NCI-H446 treated with DMSO at 0.1 percent for 48 hours (cell line): ENCODE results near the gene CCDC197.

Experiments
- DNase-seq: peaks from one replicate; lab custom pipeline; 2025; lab: John Stamatoyannopoulos, UW

Gene CCDC197

DNA sequence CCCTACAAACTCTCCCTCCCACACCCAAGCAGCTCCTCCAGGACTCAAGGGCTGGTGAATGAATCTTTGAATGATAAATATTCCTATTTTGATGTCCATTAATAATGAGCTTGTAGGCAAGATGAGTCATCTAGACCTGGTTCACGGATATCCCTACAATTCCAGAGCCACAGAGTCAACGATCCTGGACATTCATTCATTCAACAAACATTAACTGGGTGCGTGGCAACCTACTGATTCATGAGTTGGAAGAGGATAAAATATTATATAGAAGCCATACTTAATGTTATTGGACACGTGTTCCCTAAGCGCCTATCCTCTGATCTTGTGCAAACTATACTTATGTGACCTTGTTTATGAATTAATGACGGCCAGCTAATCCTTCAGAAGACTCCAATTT is 28.6 kb downstream of the CCDC197 start:
- DNase-seq: no peak

DNA sequence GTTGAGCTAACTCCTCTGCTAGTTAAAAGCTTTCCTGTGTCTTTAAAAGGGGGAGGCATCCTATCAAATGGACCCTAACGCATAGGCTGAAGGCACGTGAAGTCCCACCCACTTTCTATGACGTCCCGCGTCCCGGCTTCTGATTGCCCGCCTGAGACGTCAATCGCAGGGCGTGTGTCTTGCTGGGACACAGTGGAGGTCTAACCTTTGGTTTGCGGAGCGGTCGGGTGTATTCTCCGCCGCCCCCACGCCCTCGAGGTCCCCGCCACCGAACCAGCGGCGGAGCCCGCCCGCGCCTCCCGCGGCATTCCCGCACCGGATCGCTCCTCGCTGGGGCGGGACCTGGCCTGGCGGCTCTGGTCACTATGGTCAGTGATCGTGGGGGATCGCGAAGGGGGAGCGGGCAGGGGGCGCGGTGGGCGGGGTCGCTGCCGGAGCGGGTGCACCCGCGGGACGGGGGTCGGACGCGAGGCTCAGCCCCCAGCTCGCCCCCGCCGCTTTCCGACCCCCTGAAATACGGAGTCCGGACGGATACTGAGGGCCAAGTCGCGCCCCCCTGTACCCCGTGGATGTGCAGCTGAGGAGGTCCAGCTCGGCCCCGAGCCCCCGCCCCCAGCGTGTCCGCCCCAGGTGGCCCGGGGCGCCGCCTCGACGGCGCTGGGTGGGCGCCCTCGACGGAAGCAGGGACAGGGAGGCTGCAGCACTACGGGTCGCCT is 29.2 kb downstream of the CCDC197 start, which contains the start of gene OTUB2:
Gene OTUB2, plus strand, starts transcription at position 168 of the 716 bp plus-strand sequence. Its CDS starts 198 bp downstream, at position 366.
- peak; percentile 97 for DNase-seq

DNA sequence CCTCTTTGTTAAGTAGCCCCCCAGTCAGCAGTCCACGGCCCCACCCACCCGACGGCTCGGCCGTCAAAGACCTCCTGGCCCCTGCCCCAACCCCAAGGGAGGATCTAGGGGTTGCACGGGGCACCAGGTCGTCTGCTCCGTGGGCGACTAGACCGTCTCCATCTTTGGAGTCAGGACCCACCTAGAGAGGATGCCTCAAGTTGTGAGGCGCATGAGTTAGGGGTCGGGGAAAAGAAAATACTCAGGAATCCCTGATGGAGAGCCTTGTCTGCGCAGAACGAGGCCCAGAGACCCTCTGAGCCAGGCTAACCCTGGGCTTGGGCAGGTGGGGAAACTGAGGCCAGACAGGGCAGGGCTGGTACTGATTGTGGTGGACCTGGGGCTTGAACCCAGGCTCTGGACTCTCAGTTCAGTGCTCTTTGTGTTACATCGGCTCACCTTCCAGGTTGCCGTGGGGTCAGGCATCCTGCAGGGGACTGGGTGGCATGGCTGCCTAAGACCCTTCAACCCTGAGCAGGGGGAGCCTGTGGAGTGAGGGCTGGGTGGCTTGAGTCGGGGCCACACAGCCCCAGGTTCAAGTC is 29.9 kb downstream of the CCDC197 start:
- DNase-seq: no peak

DNA sequence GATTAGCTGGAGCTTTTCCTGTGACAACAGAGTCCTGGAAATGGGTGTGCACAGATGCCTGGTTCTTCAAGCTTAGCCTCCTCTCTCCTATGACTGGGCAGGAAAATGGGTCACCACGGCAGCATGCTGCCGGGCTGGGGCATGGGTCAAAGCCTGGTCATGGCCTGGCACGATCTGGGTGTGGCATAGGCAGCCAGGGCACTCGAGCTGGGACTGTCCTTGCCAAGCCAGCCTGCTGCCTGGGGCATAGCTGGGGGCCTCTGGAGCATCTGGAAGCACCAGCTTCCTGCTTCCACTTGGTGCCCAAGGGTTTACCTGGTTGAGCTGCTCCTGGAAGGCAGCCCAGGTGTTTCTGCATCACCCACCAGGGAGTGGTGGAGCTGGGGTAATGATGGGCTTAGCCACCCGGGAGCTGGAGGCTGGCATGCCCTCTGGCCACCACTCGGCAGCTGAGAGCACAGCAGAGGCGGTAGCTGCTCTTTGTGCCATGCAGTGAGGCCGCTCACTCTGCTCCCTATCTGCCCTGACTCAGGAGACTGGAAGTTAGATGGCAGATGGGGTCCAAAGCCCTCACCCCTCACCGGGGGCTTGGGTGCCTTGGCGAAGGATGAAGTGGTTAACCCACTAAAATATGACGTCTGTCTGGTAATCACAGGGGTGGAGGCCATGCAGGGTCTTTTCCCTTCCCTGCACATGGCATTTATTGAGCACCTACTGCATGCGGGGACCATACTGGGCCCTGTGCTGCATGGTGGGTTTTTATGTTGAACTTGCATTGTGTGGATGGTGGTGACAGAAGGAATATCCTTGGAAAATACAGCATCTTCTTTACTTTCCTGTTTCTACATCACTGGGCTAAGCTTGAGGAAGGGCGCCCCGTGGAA is 30.7 kb downstream of the CCDC197 start:
- no peak for DNase-seq

DNA sequence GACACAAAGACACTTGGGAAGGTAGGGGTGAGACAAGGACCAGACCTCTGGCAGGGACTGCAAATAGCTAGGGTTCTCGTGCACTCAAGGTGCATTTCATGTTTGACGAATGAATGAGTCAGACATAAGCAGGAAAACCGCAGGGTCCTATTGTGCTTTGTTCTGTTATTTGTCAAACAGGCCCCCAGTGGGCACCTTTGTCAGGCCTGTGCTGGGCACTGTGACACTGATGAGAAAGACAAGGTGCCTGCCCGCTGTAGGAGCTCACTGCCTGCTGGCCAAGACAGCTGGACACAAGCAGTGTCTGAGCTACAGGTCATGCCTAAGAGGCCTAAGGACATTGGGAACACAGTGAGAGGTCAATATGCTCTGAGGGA is 31.3 kb downstream of the CCDC197 start:
- no peak for DNase-seq

DNA sequence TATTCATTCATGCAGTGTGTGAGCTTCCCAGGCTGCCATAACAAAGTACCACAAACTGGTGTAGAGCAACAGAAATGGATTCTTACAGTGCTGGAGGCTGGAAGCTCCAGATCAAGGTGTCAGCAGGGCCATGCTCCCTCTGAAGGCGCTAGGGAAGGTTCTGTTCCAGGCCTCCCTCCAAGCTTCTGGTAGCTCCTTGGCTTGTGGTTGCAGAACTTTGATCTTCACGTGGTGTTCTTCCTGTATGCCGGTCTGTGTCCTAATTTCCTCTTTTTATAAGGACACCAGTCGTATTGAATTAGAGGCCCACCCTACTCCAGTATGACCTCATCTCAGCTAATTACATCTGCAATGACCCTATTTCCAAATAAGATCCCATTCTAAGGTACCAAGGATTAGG is 32.2 kb downstream of the CCDC197 start:
- no peak for DNase-seq

DNA sequence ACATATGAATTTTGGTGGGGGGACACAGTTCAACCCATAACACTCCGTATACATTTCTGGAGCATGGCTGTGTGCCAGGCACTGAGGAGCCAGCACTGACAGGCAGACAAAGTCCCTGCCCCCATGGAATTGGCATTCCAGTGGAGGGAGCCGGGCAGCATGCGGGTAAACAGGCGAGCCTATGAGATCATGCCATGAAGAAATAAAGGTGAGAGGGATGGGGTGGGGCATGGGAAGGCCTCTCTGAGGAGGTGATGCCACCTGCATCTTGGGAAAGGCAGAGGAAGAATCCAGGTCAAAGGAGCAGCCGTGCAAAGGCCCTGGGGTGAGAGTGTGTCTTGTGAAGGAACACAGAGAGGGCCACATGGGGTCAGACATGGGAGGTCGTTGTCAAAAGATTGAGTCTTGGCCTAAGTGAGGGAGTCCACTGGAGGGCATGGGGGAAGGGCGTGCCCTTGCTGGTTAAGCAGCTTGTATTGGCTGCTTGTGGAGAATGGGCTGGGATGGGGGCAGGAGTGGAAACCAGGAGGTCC is 32.6 kb downstream of the CCDC197 start:
- no peak for DNase-seq

DNA sequence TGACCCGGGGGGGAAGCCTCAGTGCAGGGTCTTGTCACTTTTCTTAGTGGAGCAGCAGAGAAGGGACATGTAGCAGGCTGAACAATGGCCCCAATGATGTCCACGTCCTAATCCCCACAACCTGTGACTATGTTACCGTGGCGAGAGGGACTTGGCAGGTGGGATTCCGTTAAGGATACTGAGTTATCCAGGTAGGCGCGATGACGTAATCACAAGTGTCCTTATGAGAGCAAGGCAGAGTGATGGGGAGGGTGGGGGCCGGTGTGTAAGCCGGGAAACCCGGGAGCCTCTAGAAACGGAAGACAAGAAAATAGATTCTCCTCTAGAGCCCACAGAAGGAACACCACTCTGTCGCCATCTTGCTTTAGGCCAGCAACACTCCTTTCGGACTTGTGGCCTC is 33.5 kb downstream of the CCDC197 start:
- no peak for DNase-seq

DNA sequence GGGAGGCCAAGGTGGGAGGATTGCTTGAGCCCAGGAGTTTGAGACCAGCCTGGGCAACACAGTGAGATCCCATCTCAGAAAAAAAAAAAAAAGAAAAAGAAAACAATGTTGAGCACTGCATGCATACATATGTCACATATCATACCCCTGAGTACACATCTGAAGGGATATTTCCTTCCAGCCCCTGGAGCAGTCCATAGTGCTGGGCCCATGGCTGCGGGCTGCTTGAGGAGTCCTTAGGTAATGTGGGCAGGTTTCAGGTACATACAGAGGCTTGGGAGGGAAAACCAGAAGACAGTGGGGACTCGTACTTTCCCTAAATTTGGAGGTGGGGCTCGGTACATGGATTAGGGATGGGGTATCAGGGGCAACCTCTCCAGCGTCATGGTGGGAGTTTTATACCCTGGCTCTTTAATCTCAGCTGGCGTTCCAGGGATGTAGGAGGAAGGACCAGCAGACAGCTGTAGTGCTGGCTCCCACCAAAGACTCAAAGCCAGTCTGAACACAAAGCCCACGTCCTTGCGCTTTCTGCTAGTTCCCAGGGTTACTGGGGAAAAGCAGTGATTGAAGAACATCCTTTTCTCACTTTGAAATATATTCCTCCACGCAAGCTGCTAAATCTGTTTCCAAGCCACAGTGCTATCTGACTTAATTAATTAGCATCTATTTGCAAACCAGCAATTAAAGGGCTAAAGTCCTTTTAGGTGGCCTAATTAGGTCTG is 34.2 kb downstream of the CCDC197 start:
- no peak for DNase-seq

DNA sequence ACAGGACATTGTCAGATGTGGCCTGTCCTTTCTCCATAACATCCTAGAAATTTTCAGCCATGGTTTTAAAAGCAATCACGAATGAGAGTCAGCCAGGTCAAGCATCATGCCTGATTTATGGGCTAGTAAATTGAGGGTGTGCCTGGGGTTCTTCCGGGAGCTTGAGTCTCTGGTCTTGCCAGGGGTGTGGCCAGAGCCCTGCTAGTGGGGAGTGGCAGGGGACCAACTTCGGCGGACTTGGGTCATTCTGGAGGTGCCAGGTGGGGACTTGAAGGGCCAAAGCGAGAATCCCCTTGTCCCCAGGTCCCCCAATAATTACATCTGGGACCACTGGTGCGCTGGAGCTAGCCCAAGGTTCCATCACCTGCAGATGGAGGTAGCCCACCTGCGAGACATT is 34.8 kb downstream of the CCDC197 start:
- no peak for DNase-seq

DNA sequence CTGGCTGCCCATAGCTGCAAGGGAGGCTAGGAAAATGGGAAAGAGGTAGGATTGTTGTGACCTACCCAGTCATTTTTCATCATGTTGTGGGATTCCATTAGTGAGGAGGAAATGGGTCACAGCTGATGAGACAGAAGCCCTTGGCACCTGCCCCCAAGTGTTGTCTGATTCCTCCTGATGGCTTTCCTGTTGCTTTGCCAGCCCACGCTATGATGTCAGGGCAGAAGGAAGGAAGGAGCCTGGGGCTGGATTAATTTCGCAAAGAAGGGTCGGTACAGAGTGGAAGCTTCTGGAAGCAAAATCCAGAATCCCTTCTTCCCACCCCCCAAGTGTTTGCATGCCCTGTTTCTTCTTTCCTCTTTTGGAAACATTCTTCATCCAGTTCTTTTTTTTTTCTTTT is 37.8 kb downstream of the CCDC197 start:
- DNase-seq: no peak

DNA sequence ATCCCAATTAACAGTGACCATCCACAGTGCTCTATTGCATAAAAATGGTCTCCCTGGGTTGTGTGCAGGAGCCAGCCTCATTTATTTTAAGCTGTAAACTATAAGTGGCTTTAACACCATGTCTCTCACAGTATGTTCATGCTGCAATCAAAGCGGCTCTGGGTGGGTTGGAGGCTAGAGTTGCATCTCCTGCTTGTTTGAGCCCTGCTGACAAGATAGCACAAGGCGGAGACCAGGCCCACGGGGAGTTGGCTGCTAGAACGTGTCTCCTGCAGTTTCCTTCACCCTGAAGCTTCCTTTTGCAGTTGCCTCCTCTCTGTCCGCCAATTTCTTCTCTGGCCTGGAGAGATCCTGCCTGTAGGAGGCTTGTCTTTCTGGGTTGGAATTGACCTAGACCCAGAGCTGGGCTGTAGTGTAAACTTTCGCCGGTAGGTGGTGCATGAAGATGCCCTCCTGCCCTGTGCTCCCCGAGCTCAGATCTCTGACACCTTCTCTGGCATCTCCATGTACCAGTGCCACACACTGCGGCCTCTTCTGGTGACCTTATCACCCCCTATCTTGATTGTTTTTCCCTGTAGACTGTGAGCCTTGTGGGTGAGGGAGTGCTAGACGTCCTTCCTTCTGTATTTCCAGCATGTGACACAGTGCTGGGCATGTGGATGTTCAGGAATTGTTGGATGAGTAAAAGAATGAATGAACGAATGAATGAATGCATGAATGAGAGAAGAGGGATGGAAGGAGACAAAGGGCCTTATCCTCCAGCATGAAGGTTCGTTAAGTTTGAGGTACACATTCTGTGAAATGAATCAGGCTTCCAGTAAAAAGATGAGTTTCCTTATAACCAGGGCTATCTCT is 39.4 kb downstream of the CCDC197 start:
- no peak for DNase-seq

DNA sequence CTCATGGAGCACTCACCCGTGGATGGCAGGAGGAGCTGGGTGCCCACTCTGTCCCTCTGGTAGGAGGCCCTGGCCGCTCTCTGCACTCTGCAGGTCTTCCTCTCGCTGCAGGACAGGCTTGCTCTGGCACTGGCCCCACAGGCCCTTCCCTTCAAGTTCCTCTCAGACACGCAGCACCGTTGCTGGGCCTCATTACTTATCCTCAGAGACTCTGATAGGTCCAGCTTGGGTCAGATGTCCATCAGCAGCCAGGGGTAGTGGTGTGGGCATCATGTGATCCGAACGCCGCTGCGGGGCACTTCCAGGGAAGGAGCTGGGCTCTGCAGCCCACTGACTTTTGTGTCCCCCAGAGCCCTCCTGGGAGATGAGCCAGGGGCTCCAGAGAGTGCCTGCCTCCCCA is 40.9 kb downstream of the CCDC197 start:
- DNase-seq: no peak

DNA sequence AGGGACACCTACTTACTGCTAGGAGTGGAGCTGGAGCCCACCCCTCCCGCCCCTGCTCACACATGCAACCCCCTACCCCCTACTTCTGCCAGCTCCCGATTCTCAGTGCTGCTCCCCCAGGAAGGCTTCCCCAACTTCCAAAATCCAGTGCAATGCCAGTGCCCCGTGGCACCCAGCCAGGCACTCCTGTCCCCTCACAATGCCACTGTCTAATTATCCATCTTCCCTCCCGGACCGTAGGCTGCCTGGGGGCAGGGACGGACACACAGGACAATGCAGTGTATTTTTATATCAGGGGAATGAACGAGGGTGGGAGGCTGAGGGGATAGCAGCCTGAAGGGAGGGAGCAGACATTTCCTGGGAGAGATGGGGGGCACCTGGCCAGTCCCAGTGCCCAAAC is 41.4 kb downstream of the CCDC197 start:
- no peak for DNase-seq

DNA sequence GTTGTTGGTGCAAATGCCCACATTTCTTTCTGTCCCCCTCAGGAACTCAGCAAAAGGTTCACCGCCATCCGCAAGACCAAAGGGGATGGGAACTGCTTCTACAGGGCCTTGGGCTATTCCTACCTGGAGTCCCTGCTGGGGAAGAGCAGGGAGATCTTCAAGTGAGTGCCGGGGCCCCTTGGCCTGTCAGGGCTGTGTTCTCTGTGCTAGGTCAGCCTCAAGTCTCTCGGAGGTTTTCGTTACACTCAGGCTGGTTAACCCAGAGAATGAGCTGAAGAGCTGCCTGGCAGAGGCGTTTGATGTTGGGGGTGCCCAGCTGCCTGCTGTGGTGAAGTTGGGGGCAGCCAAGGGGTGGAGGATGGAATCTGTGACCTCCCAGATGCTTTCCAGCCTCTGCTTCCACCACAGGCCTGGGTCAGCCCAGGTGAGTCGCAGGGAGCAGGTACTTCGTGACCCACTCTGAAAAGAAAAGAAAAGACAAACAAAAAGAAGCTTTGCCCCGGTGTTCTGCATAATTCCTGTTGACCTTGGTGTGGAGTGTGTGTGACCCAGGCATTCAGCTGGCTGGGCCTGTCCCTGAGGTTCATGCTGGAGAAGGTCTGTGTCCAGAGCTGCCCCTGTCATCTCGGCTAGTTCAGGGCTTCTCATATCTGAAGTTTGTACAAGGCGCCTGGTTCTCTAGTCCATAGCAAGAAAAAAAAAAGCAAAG is 42.0 kb downstream of the CCDC197 start:
- DNase-seq: no peak

DNA sequence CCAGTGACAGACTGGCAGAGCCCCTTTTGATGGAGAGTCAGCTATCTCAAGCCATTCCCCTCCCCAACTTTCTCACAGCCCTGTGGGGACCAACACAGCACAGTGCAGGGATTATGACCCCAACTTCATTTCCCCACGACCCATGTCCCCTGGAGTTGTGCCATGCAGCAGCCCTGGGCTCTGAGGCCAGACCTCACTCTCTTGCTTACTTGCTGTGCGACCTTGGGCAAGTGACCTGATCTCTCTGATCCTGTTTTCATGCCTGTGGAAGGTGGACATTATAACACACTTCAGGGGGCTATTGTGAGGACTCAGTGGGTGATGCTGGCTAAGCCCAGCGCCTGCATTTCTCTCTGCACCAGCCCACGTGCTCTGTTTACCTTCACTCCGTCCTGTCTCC is 43.1 kb downstream of the CCDC197 start:
- no peak for DNase-seq

DNA sequence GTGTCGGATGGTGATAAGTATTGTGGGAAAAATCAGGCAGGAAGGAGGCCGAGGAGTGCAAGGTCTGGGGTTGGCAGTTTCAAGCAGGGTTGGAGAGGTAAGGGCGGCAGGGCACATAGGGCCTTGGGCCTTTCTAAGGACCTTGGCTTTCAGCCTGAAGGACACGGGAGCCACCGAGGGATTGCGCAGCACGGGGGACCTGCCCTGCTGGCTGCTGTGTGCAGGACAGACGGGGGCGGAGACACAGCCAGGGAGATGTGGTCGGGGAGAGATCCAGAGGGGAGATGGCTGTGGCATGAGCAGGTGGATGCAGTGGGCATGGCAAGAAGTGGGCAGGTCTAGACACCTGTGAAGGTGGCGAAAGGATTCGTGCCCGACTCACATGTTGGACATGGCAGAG is 43.7 kb downstream of the CCDC197 start:
- DNase-seq: no peak

DNA sequence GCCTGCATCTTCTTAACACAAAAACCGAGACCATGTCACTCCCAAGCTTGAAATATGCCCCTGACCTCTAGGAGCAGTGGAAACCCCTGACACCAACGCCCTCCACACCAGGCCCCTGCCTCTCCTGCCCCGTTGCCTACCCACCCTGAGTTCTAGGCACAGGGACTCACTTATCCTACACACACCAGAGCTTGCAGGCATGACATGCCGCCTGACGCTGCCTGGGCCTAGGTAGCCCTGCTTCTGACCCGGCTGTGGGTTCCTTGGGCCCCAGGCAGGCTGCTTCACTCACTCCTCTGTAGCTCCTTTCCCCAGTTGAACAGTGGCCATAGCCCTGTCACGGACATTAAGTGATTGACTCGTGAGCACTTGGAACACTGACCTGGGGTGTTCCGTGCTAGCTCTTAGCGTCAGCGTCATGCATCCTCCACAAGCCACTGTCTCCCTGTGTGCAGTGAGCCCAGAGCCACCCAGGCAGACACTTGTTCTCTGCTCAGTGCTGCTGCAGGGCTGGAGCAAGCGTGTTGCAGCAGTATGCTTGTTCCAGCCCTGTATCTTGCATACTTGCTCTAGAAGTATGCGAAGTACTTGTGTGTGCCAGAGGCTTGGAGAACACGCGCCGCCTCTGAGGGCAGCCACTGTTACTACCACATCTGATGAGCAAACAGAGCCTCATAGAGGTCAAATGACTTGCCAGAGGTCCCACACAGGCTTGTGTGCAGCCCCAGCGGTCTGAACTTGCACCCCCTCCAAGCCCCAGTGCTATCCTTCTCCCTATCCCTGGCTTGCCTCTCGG is 44.6 kb downstream of the CCDC197 start:
- no peak for DNase-seq

DNA sequence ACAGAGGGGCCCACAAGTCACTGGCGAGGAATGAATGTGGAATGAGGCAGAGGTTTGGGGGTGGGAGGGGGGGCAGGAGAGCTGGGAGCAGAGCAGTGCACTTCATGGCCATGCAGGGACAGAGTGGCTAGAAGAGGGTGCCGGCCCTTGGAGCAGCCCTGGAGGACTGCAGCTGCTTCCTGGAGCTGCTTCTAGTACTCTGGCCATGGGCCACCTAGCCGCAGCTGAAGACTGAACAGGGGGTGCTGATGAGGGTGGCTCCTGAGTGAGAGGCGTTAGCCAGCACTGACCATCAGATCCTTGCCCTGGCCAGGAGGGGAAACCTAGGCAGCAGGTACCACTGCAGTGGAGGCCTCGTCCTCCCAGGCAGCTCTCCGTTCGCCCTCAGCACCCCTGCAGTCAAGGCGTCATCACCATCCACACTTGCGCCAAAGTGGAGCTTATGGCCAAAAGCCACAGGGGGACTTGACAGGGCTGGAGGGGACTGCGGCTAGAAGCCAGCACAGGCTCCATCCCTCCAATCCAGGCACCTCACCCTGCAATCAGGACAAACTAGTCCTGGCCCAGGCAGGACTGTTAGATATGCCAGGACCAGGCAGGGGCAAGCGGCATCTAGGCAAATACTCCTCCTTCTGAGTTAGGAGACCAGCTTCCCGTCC is 45.5 kb downstream of the CCDC197 start:
- DNase-seq: no peak
